Measurements from ENCODE around the gene CYB561D2. TPM values are rescaled to one million over a fixed set of nuclear protein-coding genes. Genes with fewer than 3 reads are reported as not detected.
A peak's percentile ranks its signal among the peaks of the same experiment; 100 is the strongest.

The CYB561D2 gene
- total RNA-seq, 1 donor from 2014 or later, result 11.5 TPM

DNA sequence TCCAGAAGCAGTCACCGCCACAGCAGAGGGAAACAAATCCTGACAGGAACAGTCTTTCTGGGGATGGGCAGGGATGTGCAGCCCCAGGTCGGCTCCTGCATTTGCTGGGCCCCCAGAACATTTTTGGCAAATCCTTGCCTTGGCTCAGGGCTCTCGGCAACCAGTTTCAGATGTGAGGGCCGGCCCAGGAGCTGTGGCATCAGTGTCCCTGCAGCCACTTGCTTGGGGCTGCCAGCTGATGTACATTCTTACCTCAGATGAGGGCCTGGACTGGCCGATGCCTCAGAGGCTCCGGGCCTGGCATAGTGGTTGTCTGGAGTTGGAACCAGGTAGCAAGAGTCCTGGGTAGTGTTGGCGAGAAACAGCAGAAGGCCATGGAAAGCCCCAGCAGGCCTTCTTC is 4.2 kb downstream of the CYB561D2 start:
- Histone ChIP-seq H3K9me3 (no peaks in the 10 kb centered on the region), H3K27ac (no peak overlapping the region), H3K27me3 (no peaks in the 10 kb centered on the region), H3K36me3 (peaks cover 0 to 23% of the 10 kb centered on the region in 2 donors), H3K4me1 (peaks cover 61% of the 10 kb centered on the region), H3K4me3 (no peak overlapping the region)
- DNase-seq (ENCODE audit: extremely low spot score in 2 of 2), result no peak
- TF ChIP-seq POLR2AphosphoS5 (IDR thresholded peaks at IDR 0.05; ENCODE audit: insufficient read depth in 1 of 2, low read depth in 1 of 2) (no peak), POLR2A (IDR thresholded peaks at IDR 0.05) (no peak), CTCF (IDR thresholded peaks at IDR 0.05) (no peak)
- intact Hi-C loops (cut with DNase I), result loop anchor here (5.0 kb wide), 1 partner anchor 192 kb away; no protein-coding TSS in a partner anchor

DNA sequence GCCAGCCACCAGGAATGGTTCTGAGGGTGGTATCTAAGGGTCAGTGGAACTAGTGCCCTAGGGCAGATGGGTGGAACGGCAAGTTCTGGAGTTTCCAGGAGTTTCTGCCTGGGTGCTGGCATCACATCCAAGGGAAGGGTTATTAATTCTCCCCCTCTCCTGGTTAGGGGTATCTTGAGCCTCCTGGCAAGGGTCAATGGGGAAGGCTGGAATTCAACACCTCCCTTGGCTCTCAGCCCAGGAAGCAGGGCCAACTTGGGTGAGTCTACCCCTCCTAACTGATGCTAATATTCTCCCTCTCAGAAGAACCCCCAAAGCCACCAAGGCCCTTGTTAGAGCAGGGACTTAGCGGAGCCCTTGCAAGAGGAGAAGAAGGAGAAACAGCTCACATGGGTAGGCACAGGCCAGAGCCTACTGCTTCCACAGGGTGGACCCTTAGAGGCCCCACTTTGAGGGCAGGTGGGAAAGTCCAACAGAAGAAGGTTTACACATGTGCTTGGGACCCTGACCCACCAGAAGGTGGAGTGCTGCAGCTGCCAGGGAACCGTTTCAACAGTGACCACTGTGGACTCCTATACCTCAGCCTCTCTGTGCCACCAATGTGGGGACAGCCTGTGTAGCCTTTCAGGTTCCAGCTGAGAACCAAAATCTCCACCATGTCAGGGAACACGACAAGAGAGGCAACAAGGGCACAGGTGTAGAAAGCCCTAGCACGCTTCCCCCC is 5.3 kb downstream of the CYB561D2 start:
- TF ChIP-seq POLR2A (IDR thresholded peaks at IDR 0.05) (no peak), POLR2AphosphoS5 (IDR thresholded peaks at IDR 0.05; ENCODE audit: insufficient read depth in 1 of 2, low read depth in 1 of 2) (no peak), CTCF (IDR thresholded peaks at IDR 0.05) (no peak)
- DNase-seq (ENCODE audit: extremely low spot score in 2 of 2), result no peak
- no peaks in the 10 kb centered on the region for H3K9me3 ChIP-seq
- H3K4me3 ChIP-seq, result peak overlapping the region; percentile 69 to 72
- no peaks in the 10 kb centered on the region for H3K27me3 ChIP-seq
- peaks cover 58% of the 10 kb centered on the region for H3K4me1 ChIP-seq
- no peak overlapping the region for H3K27ac ChIP-seq
- peaks cover 0 to 23% of the 10 kb centered on the region in 2 donors for H3K36me3 ChIP-seq
- intact Hi-C loops (cut with DNase I), result loop anchor here (5.0 kb wide), 1 partner anchor 191 kb away; no protein-coding TSS in a partner anchor

DNA sequence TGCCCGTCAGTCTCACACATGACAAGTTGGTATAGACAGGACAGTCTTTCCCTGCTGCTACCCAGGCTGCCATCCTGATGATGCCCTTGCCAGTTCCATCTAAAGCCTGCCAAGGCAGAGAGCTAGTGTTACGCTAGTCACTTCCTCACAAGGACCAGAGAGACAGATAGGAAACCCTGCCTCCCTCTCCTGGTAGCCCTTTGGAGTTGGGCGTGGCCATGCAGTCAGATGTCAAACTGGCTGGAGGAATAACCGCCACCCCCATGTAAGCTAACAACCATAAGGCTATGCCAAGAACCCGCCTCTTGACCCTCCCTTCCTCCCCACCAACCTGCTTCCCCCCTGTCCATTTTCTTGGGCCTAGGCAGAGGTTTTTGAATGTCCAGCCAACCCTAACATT is 5.9 kb downstream of the CYB561D2 start:
- peak overlapping the region; percentile 78 for H3K27ac ChIP-seq
- H3K9me3 ChIP-seq, result no peaks in the 10 kb centered on the region
- H3K27me3 ChIP-seq, result no peaks in the 10 kb centered on the region
- H3K4me1 ChIP-seq, result peaks cover 53% of the 10 kb centered on the region
- peak overlapping the region; percentile 69 to 72 for H3K4me3 ChIP-seq
- TF ChIP-seq CTCF (IDR thresholded peaks at IDR 0.05) (no peak), POLR2A (IDR thresholded peaks at IDR 0.05) (no peak), POLR2AphosphoS5 (IDR thresholded peaks at IDR 0.05; ENCODE audit: insufficient read depth in 1 of 2, low read depth in 1 of 2) (no peak)
- H3K36me3 ChIP-seq, result peaks cover 0 to 23% of the 10 kb centered on the region in 2 donors
- DNase-seq (ENCODE audit: extremely low spot score in 2 of 2), result no peak
- intact Hi-C loops (cut with DNase I), result loop anchor here (5.0 kb wide), 1 partner anchor 191 kb away; no protein-coding TSS in a partner anchor

- TF ChIP-seq POLR2A (IDR thresholded peaks at IDR 0.05) (no peak), CTCF (IDR thresholded peaks at IDR 0.05) (no peak), POLR2AphosphoS5 (IDR thresholded peaks at IDR 0.05; ENCODE audit: insufficient read depth in 1 of 2, low read depth in 1 of 2) (no peak)
- H3K9me3 ChIP-seq, result no peaks in the 10 kb centered on the region
- DNase-seq (ENCODE audit: extremely low spot score in 2 of 2), result no peak
- H3K27ac ChIP-seq, result peak overlapping the region; percentile 78
- peak overlapping the region; percentile 69 to 72 for H3K4me3 ChIP-seq
- peaks cover 0 to 23% of the 10 kb centered on the region in 2 donors for H3K36me3 ChIP-seq
- intact Hi-C loops (cut with DNase I), result loop anchor here (5.0 kb wide), 1 partner anchor 190 kb away; no protein-coding TSS in a partner anchor
- H3K27me3 ChIP-seq, result no peaks in the 10 kb centered on the region
- H3K4me1 ChIP-seq, result peaks cover 49% of the 10 kb centered on the region
These were observed 6.8 kb downstream of the CYB561D2 start for GRCh38 chr3:50357481-50357880.

Data from vagina (tissue), 2 donors.